IPS-18c (cell line): Measurements from ENCODE around the gene LGR6.

Source experiments
- H3K4me3 ChIP-seq: 2 replicates; pipeline ENCODE4 v1.7.0; 2013; ENCODE audit warnings: low read depth, mild to moderate bottlenecking, low read length, moderate library complexity; ENCODE audit not compliant: insufficient read depth
- H3K9me3 ChIP-seq: one replicate; pipeline ENCODE4 v1.6.1; 2013; ENCODE audit warnings: mild to moderate bottlenecking, low read length, moderate library complexity; ENCODE audit not compliant: control insufficient read depth, insufficient read depth

LGR6 gene

GRCh38 chr1:202281316-202282024 lies 87.9 kb downstream of the LGR6 start:
- Histone ChIP-seq H3K9me3 (no peaks in the 10 kb centered on the region), H3K4me3 (no peak overlapping the region)

GRCh38 chr1:202282025-202282371 lies 88.4 kb downstream of the LGR6 start:
- Histone ChIP-seq H3K9me3 (no peaks in the 10 kb centered on the region), H3K4me3 (no peak overlapping the region)

- H3K4me3 ChIP-seq: no peak overlapping the region
Observed at GRCh38 chr1:202282596-202283283, 89.1 kb downstream of the LGR6 start.

GRCh38 chr1:202283379-202283844 lies 89.8 kb downstream of the LGR6 start:
- H3K4me3 ChIP-seq: no peak overlapping the region
- H3K9me3 ChIP-seq: no peaks in the 10 kb centered on the region

More at GRCh38 chr1:202282596-202283283, 89.1 kb downstream of the LGR6 start:
- no peaks in the 10 kb centered on the region for H3K9me3 ChIP-seq

DNA sequence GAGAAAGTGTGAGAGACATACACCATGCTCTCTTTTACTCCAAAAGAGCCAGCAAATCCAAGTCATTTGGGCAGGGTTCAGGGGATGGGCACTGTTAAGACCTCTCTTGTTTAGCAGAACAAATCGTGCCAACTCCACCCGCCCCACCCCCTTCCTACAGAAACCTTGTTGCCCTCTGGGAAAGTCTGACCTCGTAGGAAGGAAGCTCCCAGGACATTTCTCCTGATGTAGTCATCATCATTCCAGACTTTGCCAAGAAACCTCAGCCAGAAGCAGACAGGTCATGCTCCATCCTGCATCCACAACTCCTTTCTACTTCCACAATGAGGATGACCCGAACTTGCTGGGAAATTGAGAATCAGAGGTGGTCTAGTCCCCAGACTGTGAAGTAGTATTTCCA lies 90.4 kb downstream of the LGR6 start:
- H3K4me3 ChIP-seq: no peak overlapping the region

DNA sequence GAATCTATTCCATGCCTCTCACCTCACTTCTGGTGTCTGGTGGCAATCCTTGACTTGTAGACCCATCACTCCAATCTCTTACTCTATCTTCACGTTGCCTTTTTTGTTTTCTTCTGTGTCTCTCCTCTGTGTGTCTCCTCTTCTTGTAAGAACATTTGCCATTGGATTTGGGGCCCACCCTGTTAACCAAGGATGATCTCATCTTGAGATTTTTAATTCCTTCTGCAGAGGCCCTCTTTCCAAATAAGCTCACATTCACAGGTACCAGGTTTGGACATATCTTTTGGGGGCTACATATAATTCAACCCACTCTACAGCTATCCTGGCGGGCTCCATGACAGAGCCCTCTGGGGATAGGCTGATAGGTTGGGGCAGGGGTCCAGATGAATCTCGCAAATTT lies 92.3 kb downstream of the LGR6 start:
- Histone ChIP-seq H3K9me3 (no peaks in the 10 kb centered on the region), H3K4me3 (no peak overlapping the region)

More for the DNA sequence above, 90.4 kb downstream of the LGR6 start:
- no peaks in the 10 kb centered on the region for H3K9me3 ChIP-seq

GRCh38 chr1:202286622-202287097 lies 93.1 kb downstream of the LGR6 start:
- no peak overlapping the region for H3K4me3 ChIP-seq
- no peaks in the 10 kb centered on the region for H3K9me3 ChIP-seq

GRCh38 chr1:202287196-202287595 lies 93.6 kb downstream of the LGR6 start:
- Histone ChIP-seq H3K9me3 (no peaks in the 10 kb centered on the region), H3K4me3 (no peak overlapping the region)

DNA sequence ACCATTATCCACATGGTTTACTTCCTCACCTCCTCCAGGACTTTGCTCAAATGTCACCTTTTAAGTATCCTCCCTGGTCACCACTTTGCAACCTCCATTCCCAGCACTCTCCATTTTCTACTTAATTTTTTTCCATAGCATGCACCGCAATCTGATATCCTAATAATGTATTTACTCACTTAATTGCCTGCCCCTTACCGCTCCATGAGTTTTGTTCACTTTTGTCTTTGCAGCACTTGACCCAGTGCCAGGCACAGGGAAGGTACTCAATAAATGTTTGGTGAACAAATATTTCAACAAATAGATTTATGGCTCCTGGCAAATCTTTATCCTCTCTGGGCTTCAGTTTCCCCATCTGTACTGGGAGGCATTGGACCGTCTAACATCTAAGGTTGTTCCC lies 94.6 kb downstream of the LGR6 start:
- Histone ChIP-seq H3K9me3 (no peaks in the 10 kb centered on the region), H3K4me3 (no peak overlapping the region)

DNA sequence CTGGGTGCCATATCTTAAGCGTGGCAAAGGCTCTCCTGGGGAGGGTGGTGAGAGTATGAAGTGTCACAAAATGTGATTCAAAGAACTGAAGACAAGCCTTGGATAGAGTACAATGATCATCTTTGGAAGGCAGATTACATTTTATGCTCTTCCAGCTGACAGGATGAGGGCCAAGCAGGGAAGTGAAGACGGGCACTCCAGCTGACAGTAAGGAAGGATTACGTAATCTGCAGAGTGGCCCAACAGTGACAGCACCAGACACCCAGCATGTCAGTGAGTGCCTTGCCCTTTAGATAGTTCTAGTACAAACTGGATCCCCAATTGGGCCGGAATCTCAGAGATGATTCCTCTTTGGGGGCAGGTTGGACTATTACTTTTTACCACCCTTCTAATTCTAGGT lies 95.4 kb downstream of the LGR6 start:
- no peaks in the 10 kb centered on the region for H3K9me3 ChIP-seq
- H3K4me3 ChIP-seq: no peak overlapping the region

DNA sequence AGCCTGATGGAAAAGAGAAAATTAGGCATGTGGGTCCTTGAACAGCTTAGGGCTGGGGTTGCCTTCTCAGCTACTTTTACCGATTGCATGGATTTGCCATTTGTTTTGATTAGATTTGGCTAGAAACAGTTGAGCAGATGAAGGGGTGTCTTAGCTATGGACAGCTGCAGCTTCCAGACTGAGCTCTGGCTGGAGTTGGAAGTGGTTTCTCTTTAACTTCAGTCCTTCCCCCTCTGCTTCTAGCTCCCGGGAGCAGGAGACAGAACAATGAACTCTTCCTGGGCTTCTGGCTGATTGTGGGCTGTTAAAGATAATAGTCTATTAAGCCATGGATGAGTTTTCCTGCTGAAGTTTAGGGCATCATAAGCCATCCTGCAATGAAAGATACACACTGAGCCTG lies 97.4 kb downstream of the LGR6 start:
- no peak overlapping the region for H3K4me3 ChIP-seq
- no peaks in the 10 kb centered on the region for H3K9me3 ChIP-seq

GRCh38 chr1:202291961-202292712 lies 98.5 kb downstream of the LGR6 start:
- H3K4me3 ChIP-seq: no peak overlapping the region

GRCh38 chr1:202292773-202293172 lies 99.2 kb downstream of the LGR6 start:
- no peaks in the 10 kb centered on the region for H3K9me3 ChIP-seq
- H3K4me3 ChIP-seq: no peak overlapping the region

More at GRCh38 chr1:202291961-202292712, 98.5 kb downstream of the LGR6 start:
- H3K9me3 ChIP-seq: no peaks in the 10 kb centered on the region

GRCh38 chr1:202293569-202293968 lies 100.0 kb downstream of the LGR6 start:
- no peak overlapping the region for H3K4me3 ChIP-seq
- no peaks in the 10 kb centered on the region for H3K9me3 ChIP-seq

DNA sequence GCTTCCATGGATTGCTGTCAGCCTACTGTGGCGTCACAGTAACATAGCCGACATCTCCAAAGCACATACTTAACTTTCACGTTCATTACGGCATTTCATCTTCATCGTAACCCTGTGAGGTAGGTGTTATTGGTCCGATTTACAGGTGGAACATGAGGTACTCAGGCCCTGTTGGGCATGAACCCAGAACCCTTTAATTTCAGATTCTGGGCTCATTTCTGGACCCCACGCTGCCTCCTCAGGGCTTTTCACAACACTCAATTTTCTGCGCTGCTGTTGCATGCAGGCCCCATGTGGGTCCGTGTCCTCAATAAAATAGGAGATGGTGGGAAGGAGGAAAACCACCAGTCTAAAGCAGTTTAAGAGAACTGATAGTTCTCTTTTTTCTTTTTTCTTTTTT lies 108.6 kb downstream of the LGR6 start:
- H3K9me3 ChIP-seq: no peaks in the 10 kb centered on the region
- H3K4me3 ChIP-seq: no peak overlapping the region

GRCh38 chr1:202304375-202304774 lies 110.8 kb downstream of the LGR6 start:
- Histone ChIP-seq H3K9me3 (no peaks in the 10 kb centered on the region), H3K4me3 (no peak overlapping the region)

- Histone ChIP-seq H3K9me3 (no peaks in the 10 kb centered on the region), H3K4me3 (no peak overlapping the region)
Observed at GRCh38 chr1:202305168-202305567, 111.6 kb downstream of the LGR6 start.
